ENCODE results near the gene TNFSF10. TPM values are rescaled to one million over a fixed set of nuclear protein-coding genes. Genes with fewer than 3 reads are reported as not detected.

TNFSF10 gene
- polyA plus RNA-seq, 4 donors, result 38.7 to 72.0 (median 47.7) TPM

GRCh38 chr3:172464306-172464705 lies 58.9 kb downstream of the TNFSF10 start:
- no peak for DNase-seq (ENCODE audit: low read depth in 4 of 4, low spot score in 3 of 4)

GRCh38 chr3:172461530-172462138 lies 61.6 kb downstream of the TNFSF10 start:
- DNase-seq (ENCODE audit: low read depth in 4 of 4, low spot score in 3 of 4), result no peak

GRCh38 chr3:172456404-172456803 lies 66.8 kb downstream of the TNFSF10 start:
- DNase-seq (ENCODE audit: low read depth in 4 of 4, low spot score in 3 of 4), result no peak

Other genes starting within 250 kb of the TNFSF10 start
- not detected for gene GHSR, start 75.0 kb downstream of the TNFSF10 start, polyA plus RNA-seq (ENCODE audit: insufficient read length in 4 of 4)
- 1 to 10 TPM; 4.6 to 5.9 (median 4.9) TPM for gene NCEH1, start 187.6 kb upstream of the TNFSF10 start, polyA plus RNA-seq (ENCODE audit: insufficient read length in 4 of 4)
- gene ECT2, start 227.3 kb upstream of the TNFSF10 start, polyA plus RNA-seq (ENCODE audit: insufficient read length in 4 of 4), result 10 to 100 TPM; 33.7 to 45.3 (median 39.3) TPM